TTC549 (cell line): ENCODE measurements around the gene NNAT.

Experiments used
- FAIRE-seq: peaks from 2 replicates; lab custom pipeline; 2012; peaks lifted over from hg19 to GRCh38; lab: Jason Lieb, UNC

The NNAT gene

GRCh38 chr20:37503256-37503927, 17.7 kb upstream of the NNAT start:
- no peak for FAIRE-seq

GRCh38 chr20:37504404-37505096, 16.5 kb upstream of the NNAT start:
- FAIRE-seq, result no peak

GRCh38 chr20:37505263-37506151, 15.5 kb upstream of the NNAT start:
- no peak for FAIRE-seq

GRCh38 chr20:37506152-37506725, 14.8 kb upstream of the NNAT start:
- FAIRE-seq, result no peak

GRCh38 chr20:37510226-37510625, 10.8 kb upstream of the NNAT start:
- no peak for FAIRE-seq

GRCh38 chr20:37511610-37512275, 9.3 kb upstream of the NNAT start:
- FAIRE-seq, result no peak

GRCh38 chr20:37513779-37514359, 7.2 kb upstream of the NNAT start:
- no peak for FAIRE-seq

- FAIRE-seq, result no peak
Observed at GRCh38 chr20:37515876-37516275, 5.2 kb upstream of the NNAT start.

GRCh38 chr20:37516811-37517750, 4.0 kb upstream of the NNAT start:
- no peak for FAIRE-seq

- no peak for FAIRE-seq
Observed at GRCh38 chr20:37518059-37518458, 3.0 kb upstream of the NNAT start.

- no peak for FAIRE-seq
Observed at GRCh38 chr20:37518606-37519507, 2.2 kb upstream of the NNAT start.

- FAIRE-seq, result no peak
Observed at GRCh38 chr20:37519508-37520418, 1.3 kb upstream of the NNAT start.

- no peak for FAIRE-seq
Observed at GRCh38 chr20:37520419-37520955, 563 bp upstream of the NNAT start.

- no peak for FAIRE-seq
Observed at GRCh38 chr20:37522260-37523011, 1.4 kb downstream of the NNAT start.

GRCh38 chr20:37523012-37523391, 2.0 kb downstream of the NNAT start:
- FAIRE-seq, result no peak

- no peak for FAIRE-seq
Observed at GRCh38 chr20:37523911-37524700, 3.1 kb downstream of the NNAT start.
